GM23338 (cell line): ENCODE results near the gene UPF1. TPM values are rescaled to one million over a fixed set of nuclear protein-coding genes. Genes with fewer than 3 reads are reported as not detected.

Experiments
- ATAC-seq: fragments of 200-7000 bp; cut with Tn5 transposase; 3 replicates; pipeline ENCODE4 v1.9.1; 2020
- DNase-seq: peaks from one replicate; pipeline ENCODE4 v3.0.0-alpha.2; 2015; ENCODE audit warnings: low spot score
- H2AFZ ChIP-seq: fragments of 200-600 bp; sonication (generic); 2 replicates; pipeline ENCODE4 v1.8.0; 2016; ENCODE audit warnings: antibody characterized with exemption, mild to moderate bottlenecking, moderate library complexity
- H3F3A ChIP-seq: fragments of 200-600 bp; sonication (generic); replicated peaks from 2 replicates; pipeline ENCODE4 v1.8.0; 2017; ENCODE audit warnings: antibody characterized with exemption, mixed run types, low read depth
- H3K27ac ChIP-seq: fragments of 200-600 bp; sonication (generic); 2 replicates; pipeline ENCODE4 v1.6.1; 2016; ENCODE audit warnings: low read depth
- H3K27me3 ChIP-seq: fragments of 200-600 bp; sonication (generic); 2 replicates; pipeline ENCODE4 v1.8.0; 2016; ENCODE audit warnings: mild to moderate bottlenecking, mixed run types, moderate library complexity; ENCODE audit not compliant: insufficient read depth
- H3K36me3 ChIP-seq: fragments of 200-600 bp; sonication (generic); 2 replicates; pipeline ENCODE4 v1.8.0; 2016; ENCODE audit warnings: mild to moderate bottlenecking; ENCODE audit not compliant: insufficient read depth
- H3K4me1 ChIP-seq: fragments of 200-600 bp; sonication (generic); 2 replicates; pipeline ENCODE4 v1.8.0; 2016; ENCODE audit warnings: mild to moderate bottlenecking, moderate library complexity; ENCODE audit not compliant: insufficient read depth
- H3K4me2 ChIP-seq: fragments of 200-600 bp; sonication (generic); 2 replicates; pipeline ENCODE4 v1.7.1; 2017; ENCODE audit warnings: mixed run types
- H3K4me3 ChIP-seq: fragments of 200-600 bp; sonication (generic); 2 replicates; pipeline ENCODE4 v1.6.1; 2016; ENCODE audit warnings: mixed run types
- H3K79me2 ChIP-seq: fragments of 200-600 bp; sonication (generic); replicated peaks from 2 replicates; pipeline ENCODE4 v1.8.0; 2017; ENCODE audit warnings: mild to moderate bottlenecking; ENCODE audit not compliant: insufficient read depth
- H3K9me2 ChIP-seq: fragments of 200-600 bp; sonication (generic); 2 replicates; pipeline ENCODE4 v1.8.0; 2017; ENCODE audit not compliant: insufficient read depth
- H4K20me1 ChIP-seq: fragments of 200-600 bp; sonication (generic); replicated peaks from 2 replicates; pipeline ENCODE4 v1.8.0; 2017; ENCODE audit warnings: mild to moderate bottlenecking; ENCODE audit not compliant: insufficient read depth
- H3K27ac Mint-ChIP-seq: 2 replicates; pipeline ENCODE4 v1.8.0; 2020; ENCODE audit warnings: inconsistent platforms, mild to moderate bottlenecking, moderate library complexity, mixed read lengths
- H3K27me3 Mint-ChIP-seq: 3 replicates; pipeline ENCODE4 v1.8.0; 2022; ENCODE audit warnings: low read depth, mild to moderate bottlenecking, moderate library complexity, mixed read lengths, inconsistent platforms; ENCODE audit not compliant: insufficient read depth, poor library complexity
- H3K36me3 Mint-ChIP-seq: 3 replicates; pipeline ENCODE4 v1.8.0; 2021; ENCODE audit warnings: low read depth, mild to moderate bottlenecking, inconsistent platforms, moderate library complexity, mixed read lengths
- H3K4me1 Mint-ChIP-seq: 3 replicates; pipeline ENCODE4 v1.8.0; 2020; ENCODE audit warnings: mild to moderate bottlenecking, inconsistent platforms, mixed read lengths
- H3K4me3 Mint-ChIP-seq: 3 replicates; pipeline ENCODE4 v1.8.0; 2021; ENCODE audit warnings: moderate library complexity, mild to moderate bottlenecking, inconsistent platforms, mixed read lengths
- H3K9me3 Mint-ChIP-seq: 3 replicates; pipeline ENCODE4 v1.8.0; 2020; ENCODE audit warnings: moderate library complexity, mild to moderate bottlenecking, inconsistent platforms, mixed read lengths
- CREB1 ChIP-seq: fragments of 250-450 bp; sonication (Bioruptor Pico); IDR thresholded peaks from 2 replicates; pipeline ENCODE4 v1.5.0; 2020; ENCODE audit warnings: low read depth, mild to moderate bottlenecking, moderate library complexity
- CTCF ChIP-seq, 2 experiments: fragments of 200-600 bp in 1 of 2; sonication (generic) in 1 of 2; conservative IDR thresholded peaks; 2 replicates each; pipeline versions ENCODE4 v1.5.1 to v1.6.1; 2016 to 2017; ENCODE audit warnings: antibody characterized with exemption in 2 of 2, low read depth in 2 of 2, mild to moderate bottlenecking in 2 of 2, moderate library complexity in 1 of 2
- ETS1 ChIP-seq: IDR thresholded peaks from 2 replicates; pipeline ENCODE4 v1.6.1; 2016; ENCODE audit warnings: antibody characterized with exemption
- NANOG ChIP-seq: IDR thresholded peaks from 2 replicates; pipeline ENCODE4 v1.6.1; 2016; ENCODE audit warnings: antibody characterized with exemption, borderline replicate concordance
- STAT1 ChIP-seq: IDR thresholded peaks from one replicate; pipeline ENCODE4 v1.6.1; 2016; ENCODE audit warnings: antibody characterized with exemption; ENCODE audit not compliant: unreplicated experiment
- ZNF331 ChIP-seq: fragments of 250-450 bp; sonication (Bioruptor Pico); IDR thresholded peaks from 2 replicates; pipeline ENCODE4 v1.5.0; 2020; ENCODE audit warnings: low read depth, mild to moderate bottlenecking, moderate library complexity
- ZNF462 ChIP-seq: fragments of 250-450 bp; sonication (Bioruptor Pico); IDR thresholded peaks from 2 replicates; pipeline ENCODE4 v1.5.0; 2020; ENCODE audit warnings: mild to moderate bottlenecking, moderate library complexity
- polyA plus RNA-seq: library from polyadenylated mRNA; unstranded; fragments of >200 nt; fragmentation: Nextera tagmentation; extraction: Ambion mirVana; gene quantifications from 2 replicates; pipeline ENCODE4 v1.2.1, GENCODE V29; 2016
- total RNA-seq: library from RNA; depleted of rRNA; stranded (reverse); fragments of >200 nt; shearing (Covaris generic); gene quantifications from 2 replicates; pipeline ENCODE4 v1.2.3, GENCODE V29; 2014

UPF1 gene
- total and polyA plus RNA-seq, 2 experiments from 2014 or later = 13.8 to 138 TPM

GRCh38 chr19:18903156-18904037 is 71.6 kb downstream of the UPF1 start:
- Mint-ChIP-seq H3K4me1 (no peaks in the 10 kb centered on the region), H3K4me3 (no peak overlapping the region), H3K36me3 (peaks cover 9% of the 10 kb centered on the region; the same call in 2 of the 3 replicates), H3K9me3 (no peaks in the 10 kb centered on the region), H3K27ac (no peak overlapping the region), H3K27me3 (peaks cover 8% of the 10 kb centered on the region)
- DNase-seq (peak; percentile 21), ATAC-seq (peak; percentile 15)
- Histone ChIP-seq H3K4me2 (no peak overlapping the region), H3K27ac (no peak overlapping the region), H3K27me3 (no peaks in the 10 kb centered on the region), H3F3A (0 out of 2 replicates have a peak, but pooled peaks cover 2% of the 10 kb centered on the region), H2AFZ (no peak overlapping the region), H3K36me3 (no peaks in the 10 kb centered on the region), H3K4me1 (no peaks in the 10 kb centered on the region), H4K20me1 (no peaks in the 10 kb centered on the region; the same call in 1 of the 2 replicates), H3K79me2 (no peaks in the 10 kb centered on the region), H3K4me3 (no peak overlapping the region), H3K9me2 (no peaks in the 10 kb centered on the region)
- TF ChIP-seq CTCF (conservative IDR thresholded peaks at IDR 0.05; ENCODE audit: low read depth in 2 of 2) (peak in 1 of 2 experiments; percentile 36; a peak in 3 of 4 replicates), NANOG (no peak)

GRCh38 chr19:18904334-18905057 is 72.7 kb downstream of the UPF1 start:
- Mint-ChIP-seq H3K9me3 (no peaks in the 10 kb centered on the region), H3K27me3 (peaks cover 3% of the 10 kb centered on the region), H3K36me3 (peaks cover 11% of the 10 kb centered on the region), H3K27ac (no peak overlapping the region), H3K4me1 (no peaks in the 10 kb centered on the region), H3K4me3 (no peak overlapping the region)
- Histone ChIP-seq H3K9me2 (no peaks in the 10 kb centered on the region), H3K4me3 (no peak overlapping the region), H4K20me1 (no peaks in the 10 kb centered on the region; the same call in 1 of the 2 replicates), H3K27me3 (no peaks in the 10 kb centered on the region), H3K27ac (no peak overlapping the region), H2AFZ (no peak overlapping the region), H3K4me2 (no peak overlapping the region), H3K36me3 (no peaks in the 10 kb centered on the region), H3K79me2 (no peaks in the 10 kb centered on the region), H3K4me1 (no peaks in the 10 kb centered on the region), H3F3A (no peaks in the 10 kb centered on the region)
- DNase-seq = no peak
- ATAC-seq = no peak; the same call in 2 of the 3 replicates
- TF ChIP-seq STAT1 (no peak), CREB1 (CRISPR knock-in tag) (no peak), ETS1 (no peak), NANOG (no peak), ZNF462 (no peak), ZNF331 (CRISPR knock-in tag) (no peak), CTCF (conservative IDR thresholded peaks at IDR 0.05; ENCODE audit: low read depth in 2 of 2) (no peak)
